LoVo (cell line): ENCODE data around the gene PBX3.

Experiments used
- DNase-seq: peaks from one replicate; pipeline ENCODE4 v3.0.0-alpha.2; 2016; ENCODE audit warnings: low spot score

PBX3 gene

GRCh38 chr9:125950880-125951471 is 203.8 kb downstream of the PBX3 start:
- no peak for DNase-seq

GRCh38 chr9:125953314-125954019 is 206.3 kb downstream of the PBX3 start:
- no peak for DNase-seq

DNA sequence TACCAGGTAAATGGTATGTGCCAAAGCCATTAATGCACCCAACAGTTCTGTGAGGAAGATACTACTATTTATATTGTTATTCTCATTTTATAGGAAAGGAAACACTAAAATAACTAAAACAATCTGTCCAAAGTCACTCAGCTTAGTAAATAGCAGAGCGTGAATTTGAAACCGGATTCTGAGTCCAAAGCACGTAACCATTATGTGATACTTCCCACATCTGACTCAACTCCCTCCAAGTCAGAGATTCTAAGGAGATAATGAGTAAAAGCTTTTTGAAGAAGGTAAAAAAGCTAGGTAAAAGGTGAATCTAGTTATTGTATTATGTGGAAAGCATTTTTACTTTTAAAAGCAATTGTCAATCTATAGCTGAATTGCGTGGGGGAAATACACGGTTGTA is 208.9 kb downstream of the PBX3 start:
- no peak for DNase-seq

GRCh38 chr9:125959315-125959714 is 212.1 kb downstream of the PBX3 start:
- DNase-seq = no peak

- DNase-seq = no peak
Measured at GRCh38 chr9:125959951-125960619, 212.9 kb downstream of the PBX3 start.

GRCh38 chr9:125960626-125961025 is 213.5 kb downstream of the PBX3 start:
- DNase-seq = no peak

- DNase-seq = no peak
Measured at GRCh38 chr9:125961072-125961471, 213.9 kb downstream of the PBX3 start.

DNA sequence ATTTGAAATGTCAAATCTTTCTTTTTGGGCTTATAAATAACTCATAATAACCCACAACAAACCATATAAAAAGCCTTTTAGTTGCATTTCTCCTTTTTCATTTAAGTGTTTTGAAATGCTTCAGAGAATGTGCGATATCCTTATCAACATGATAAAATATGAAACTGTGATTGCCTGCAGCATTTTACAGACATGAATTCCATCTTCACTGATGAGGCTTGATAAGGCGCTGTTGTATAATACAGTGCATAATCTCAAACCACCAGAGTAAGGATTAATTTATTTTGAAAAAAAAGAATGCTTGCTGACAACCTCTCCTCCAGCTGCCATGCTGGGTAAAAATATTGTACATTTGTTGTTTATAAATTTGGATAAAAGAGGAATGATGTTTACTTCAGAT is 216.8 kb downstream of the PBX3 start:
- DNase-seq = no peak

DNA sequence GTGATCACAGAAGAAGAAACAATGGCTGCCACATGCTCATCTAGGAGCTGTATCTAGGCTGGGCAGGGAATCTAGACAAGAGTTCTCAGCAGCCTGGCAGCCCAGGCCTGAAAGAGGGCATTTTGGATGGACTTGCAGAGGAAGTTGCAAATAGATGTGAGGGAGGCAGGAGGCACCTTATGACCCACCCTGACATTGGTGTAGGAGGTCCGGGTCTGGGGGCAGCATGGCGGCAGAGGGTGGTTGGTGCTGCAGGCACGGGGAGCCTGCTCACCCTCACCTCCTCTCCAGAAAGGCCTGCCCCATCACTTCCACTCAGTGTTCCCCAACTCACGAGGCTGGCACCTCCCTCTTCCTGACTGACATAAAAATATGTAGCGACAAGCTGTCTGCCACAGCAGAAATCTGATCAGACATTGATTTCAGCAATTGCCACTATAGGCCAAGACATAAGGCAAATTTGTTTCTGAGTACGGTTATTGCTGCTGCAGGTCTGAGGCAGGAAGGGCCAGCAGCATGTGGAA is 217.6 kb downstream of the PBX3 start:
- DNase-seq = no peak

GRCh38 chr9:125965477-125965876 is 218.3 kb downstream of the PBX3 start:
- DNase-seq = no peak

DNA sequence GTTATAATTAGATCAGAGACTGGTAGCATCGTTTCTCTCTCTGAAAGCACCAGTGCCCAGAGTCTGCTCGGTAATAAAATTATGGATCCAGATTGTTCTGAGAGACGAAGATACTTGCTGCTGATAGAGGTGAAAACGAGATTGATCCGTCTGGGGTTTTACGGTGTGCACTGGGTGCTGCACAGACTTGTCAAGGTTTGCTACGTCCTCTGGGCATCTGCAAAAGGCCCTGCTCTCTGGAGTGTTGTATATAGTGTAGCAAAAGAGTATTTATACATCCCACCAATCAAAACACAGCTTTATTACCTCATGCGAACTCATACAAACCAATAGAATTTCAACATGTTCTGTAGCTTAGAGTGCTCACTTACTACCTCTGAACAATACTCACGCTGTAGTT is 219.3 kb downstream of the PBX3 start:
- DNase-seq = no peak

DNA sequence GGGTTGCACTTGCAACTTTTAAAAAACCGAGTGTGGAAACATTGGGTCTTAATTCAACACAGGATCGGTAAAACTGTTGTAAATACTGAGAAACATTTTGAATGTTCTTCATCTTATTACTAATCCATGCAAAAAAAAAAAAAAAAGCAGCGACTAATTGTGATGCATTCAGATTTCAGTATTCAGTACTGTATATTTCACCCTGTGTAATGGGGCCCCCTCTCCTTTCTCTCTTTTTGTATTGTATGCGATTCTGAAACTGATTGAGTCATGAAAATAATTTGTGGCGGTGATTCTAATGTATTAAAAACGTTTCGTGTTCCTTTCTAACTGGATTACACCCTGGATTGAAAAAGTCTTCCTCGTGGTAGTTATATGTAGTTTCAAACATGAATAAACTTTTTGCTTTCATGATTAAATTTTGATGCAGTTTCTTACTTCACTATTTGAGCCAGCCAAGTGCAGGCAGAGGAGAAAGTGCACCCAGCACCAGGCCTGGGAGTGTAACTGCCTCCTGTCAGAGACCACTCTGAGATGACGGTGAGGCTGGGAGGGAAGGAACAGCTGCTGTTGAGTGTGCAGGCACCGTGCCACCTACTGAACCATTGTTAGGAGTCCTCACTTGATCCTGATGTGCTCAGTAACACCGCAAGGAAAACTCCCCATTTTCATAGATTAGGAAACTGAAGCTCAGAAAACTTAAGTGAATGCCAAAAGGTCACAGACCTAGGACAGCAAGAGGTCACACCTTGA is 220.0 kb downstream of the PBX3 start:
- DNase-seq = no peak

DNA sequence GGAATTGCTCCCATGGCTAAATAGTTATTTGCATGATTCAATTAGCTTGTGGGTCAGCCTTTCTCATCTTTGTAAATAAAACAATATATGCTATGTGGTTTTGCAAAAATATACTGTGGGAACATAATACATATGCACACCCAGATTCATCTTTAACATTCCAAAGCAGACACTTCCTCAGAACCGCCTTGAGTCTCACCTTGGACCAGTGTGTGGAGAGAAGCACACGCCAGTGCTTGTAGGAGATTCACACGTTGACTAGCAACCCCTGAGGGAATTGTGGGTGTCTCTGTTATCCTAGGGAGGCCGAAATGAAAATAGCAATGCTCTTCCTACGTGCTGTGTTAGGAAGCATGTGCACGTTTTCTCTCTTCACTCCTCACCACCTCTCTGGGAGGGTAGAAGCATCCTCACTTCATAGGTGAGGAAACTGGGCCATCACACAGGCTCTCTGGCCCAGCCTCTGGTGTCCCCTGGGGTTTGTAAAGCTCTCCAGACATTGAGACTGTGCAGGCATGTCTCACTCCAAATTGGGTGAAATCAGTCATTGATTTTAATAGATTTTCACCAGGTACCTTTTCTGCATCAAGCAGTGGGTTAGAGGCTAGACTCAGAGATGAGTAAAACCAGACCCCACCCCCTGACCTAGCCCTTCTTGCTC is 221.7 kb downstream of the PBX3 start:
- DNase-seq = no peak

- no peak for DNase-seq
Measured at GRCh38 chr9:125969462-125969861, 222.3 kb downstream of the PBX3 start.

DNA sequence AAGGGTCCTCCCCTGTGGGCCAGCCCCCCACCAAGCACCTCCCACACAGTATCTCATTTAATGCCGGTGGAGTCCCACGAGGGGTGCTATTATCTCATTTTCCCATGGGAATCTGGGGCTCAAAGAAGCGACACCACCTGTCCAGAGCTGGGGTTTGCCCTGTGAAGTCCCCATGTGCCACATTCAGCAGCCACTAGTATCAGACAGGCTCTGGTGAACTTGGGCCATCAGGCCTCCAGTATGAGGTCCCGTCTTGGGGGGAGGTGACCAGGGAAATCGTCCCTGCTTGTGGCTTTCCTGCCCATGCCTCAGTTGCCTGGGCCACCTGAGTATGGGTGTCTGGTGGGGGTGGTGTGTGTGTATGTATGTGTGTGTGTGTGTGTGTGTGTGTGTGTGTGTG is 222.7 kb downstream of the PBX3 start:
- no peak for DNase-seq

DNA sequence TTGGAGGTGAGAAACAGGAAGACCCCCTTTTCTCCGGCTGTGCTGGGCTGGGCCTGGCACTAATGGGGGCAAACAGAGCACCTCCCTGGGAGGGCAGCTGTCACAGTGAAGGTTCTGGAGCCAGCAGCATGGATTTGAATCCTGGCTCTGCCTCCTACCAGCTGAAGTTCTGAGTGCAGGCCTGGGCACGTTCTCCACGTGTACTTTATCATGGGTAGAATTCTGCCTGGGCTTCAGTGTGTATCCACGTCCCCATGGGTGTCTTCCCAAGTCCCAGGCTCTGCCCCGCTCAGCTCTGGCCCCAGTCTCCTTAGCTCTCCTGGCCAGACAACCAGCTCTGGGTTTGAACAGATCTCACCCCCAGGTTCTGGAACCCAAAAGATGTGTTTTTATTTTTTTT is 223.2 kb downstream of the PBX3 start:
- DNase-seq = no peak

GRCh38 chr9:125971050-125971449 is 223.9 kb downstream of the PBX3 start:
- DNase-seq = no peak

DNA sequence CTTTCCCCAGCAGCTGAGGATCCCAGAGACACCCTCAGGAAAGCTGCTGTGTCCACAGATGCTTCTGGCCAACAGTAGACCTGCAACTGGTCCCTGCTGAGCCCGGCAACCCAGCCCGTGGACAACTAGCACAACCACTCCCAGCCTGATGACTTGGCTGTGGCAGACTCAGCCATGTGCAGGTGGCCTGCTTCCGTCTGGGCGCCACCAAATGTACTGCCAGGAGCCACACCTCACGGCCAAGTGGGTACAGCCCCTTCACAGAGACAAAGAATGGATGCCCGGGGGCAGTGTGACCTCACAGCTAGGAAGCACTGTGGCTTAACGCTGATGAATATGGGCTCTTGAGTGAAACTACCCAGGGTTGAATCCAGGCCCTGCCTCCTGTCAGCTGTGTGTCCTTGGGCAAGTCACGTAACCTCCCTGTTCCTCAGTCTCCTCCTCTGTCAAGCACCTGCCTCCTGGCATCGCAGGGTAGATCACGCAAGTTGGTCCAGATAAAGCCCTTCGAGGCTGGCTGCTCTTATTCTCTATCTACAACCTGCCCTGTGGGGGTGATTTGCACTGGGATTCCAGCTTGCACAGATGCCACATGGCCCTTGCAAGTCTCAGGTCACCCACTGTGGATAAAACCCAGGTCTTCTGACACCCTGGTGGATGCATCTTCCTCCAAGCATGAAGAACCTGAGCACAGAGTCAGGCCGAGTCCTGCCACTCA is 225.0 kb downstream of the PBX3 start:
- DNase-seq = no peak

- DNase-seq = no peak
Measured at GRCh38 chr9:125973547-125973946, 226.4 kb downstream of the PBX3 start.

- no peak for DNase-seq
Measured at GRCh38 chr9:125974705-125975104, 227.5 kb downstream of the PBX3 start.

GRCh38 chr9:125977223-125977622 is 230.1 kb downstream of the PBX3 start:
- DNase-seq = no peak
